ENCODE results near the gene SYNC.
"Not testable (repeated sequence)": the region's sequence is repeated elsewhere in the genome, so short reads cannot be mapped to it uniquely, and the experiment has no call there.

The SYNC gene

DNA sequence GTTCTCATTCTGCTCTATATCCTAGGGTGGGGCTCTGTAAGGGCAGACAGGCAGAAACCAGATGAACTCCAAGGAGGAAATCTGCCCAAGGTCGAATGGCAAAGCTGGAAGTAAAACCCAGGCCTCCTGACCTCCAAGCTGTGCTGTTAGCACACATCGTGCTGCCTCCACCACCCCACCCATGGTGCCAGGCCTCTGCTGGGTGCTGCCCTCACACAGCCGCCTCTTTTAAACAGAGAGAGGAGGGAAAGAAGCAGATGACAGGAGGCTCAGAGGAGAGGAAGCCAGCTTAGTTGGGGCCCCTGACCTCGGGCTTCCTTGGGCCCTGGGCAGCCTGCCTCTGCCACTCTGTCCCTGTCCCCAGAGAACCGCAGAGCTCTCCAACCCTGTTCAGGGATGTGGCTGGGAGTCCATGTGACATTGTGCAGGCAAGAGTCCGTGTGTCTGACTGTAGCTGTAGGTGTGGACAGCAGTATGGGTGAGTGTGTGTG lies 1.1 kb downstream of the SYNC start:
- Histone ChIP-seq H3K27ac (peak overlapping the region in 15 of 21 experiments; percentile 6 to 97 (median 89)), H3K4me3 (peak overlapping the region in 5 of 7 experiments; percentile 47 to 58 (median 54))

DNA sequence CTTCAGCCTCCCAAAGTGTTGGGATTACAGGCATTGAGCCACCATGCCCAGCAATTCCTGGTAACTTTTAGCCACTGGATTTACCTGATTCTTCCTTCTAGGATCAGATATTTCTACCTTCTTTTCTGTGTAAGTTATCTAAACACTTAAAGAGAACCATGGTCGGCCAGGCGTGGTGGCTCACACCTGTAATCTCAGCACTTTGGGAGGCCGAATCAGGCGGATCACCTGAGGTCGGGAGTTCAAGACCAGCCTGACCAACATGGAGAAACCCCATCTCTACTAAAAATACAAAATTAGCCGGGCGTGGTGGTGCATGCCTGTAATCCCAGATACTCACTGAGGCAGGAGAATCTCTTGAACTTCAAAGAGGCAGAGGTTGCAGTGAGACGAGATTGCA lies 5.6 kb downstream of the SYNC start:
- H3K4me3 ChIP-seq, H3K27ac ChIP-seq: not testable (repeated sequence)

GRCh38 chr1:32696041-32696440 lies 6.5 kb downstream of the SYNC start:
- Histone ChIP-seq H3K27ac (peak overlapping the region in 8 of 21 experiments; percentile 17 to 77 (median 62)), H3K4me3 (no peak overlapping the region)

DNA sequence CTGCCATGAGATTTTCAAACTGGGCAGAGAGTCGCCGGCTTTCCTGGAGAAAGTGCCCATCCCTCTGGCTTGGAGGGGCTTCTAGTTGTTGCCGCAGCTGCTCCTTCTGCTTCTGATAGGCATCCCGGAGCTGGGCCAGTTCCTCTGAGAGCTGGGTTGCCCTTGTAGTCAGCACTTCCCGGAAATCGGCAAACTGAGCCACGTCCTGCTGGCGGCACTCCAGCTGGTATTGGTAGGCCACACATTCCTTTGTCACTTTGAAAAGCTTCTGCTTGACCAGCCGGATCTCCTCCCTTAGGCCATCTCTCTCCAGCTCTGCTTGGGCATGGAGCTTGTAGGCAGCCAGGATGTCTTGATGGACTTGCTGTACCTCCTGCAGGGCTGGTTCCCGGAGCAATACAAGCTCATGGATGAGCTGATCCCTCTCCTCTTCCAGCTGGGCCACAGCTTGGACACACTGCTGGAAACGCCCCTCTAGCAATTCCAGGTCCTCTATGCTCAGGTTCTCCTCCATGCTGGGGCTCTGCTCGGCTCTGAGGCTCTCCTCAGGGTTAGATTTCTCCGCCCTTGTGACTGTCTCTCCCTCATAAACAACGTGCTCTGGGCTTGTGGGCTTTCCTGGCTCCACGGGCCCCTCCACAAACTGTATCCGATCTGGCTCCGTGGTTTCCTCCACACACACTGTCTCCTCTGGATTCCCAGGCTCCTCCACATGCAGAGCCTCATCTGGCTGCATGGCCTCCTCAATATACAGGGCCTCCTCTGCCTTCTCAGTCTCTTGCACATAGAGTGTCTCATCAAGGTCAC lies 7.3 kb downstream of the SYNC start:
- H3K4me3 ChIP-seq, result no peak overlapping the region
- peak overlapping the region in 17 of 21 experiments; percentile 5 to 77 (median 46) for H3K27ac ChIP-seq

- Histone ChIP-seq H3K4me3 (no peak overlapping the region), H3K27ac (peak overlapping the region in 2 of 21 experiments; percentile 9 to 20)
Observed at GRCh38 chr1:32693455-32694174, 9.0 kb downstream of the SYNC start.

DNA sequence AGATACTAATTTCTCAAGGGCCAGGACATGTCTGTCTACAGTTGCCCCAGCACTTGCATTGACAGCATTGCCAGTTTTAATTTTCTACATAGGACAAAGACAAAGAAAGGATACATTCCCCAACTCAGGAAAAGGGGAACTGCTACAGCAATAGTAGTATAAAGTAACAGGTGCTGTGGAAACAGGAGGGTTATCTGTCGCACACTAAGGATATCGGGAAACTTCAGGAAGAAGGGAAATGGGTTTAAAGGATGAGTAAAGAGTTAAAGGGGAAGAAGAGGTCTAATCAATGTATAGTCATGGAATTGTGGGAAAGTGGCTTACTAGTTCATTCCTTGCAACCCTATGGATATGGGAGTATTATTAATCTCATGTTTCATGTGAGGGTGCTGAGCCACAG lies 16.2 kb downstream of the SYNC start:
- no peak overlapping the region for H3K4me3 ChIP-seq

GRCh38 chr1:32685498-32685897 lies 17.1 kb downstream of the SYNC start:
- peak overlapping the region in 5 of 21 experiments; percentile 23 to 79 (median 42) for H3K27ac ChIP-seq
- H3K4me3 ChIP-seq, result no peak overlapping the region

More for the DNA sequence above, 16.2 kb downstream of the SYNC start:
- H3K27ac ChIP-seq, result peak overlapping the region in 1 of 21 experiments; percentile 28

GRCh38 chr1:32684167-32684811 lies 18.3 kb downstream of the SYNC start:
- peak overlapping the region in 11 of 21 experiments; percentile 2 to 79 (median 39) for H3K27ac ChIP-seq
- no peak overlapping the region for H3K4me3 ChIP-seq

DNA sequence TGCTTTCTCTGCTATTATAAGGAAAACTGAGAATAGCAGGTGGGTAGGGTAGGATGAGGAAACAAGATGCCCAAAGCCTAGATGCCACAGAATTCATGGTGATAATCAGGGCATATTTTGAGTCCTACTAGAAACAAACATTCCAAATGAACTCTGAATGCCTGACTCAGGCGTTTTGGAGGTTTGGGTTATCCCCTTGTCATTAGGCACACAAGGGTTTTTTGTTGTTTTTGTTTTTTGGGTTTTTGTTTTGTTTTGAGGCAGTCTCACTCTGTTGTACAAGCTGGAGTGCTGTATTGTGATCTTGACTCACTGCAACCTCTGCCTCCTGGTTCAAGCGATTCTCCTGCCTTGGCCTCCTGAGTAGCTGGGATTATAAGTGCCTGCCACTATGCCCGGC lies 19.2 kb downstream of the SYNC start:
- no peak overlapping the region for H3K4me3 ChIP-seq
- peak overlapping the region in 11 of 21 experiments; percentile 2 to 69 (median 32) for H3K27ac ChIP-seq

DNA sequence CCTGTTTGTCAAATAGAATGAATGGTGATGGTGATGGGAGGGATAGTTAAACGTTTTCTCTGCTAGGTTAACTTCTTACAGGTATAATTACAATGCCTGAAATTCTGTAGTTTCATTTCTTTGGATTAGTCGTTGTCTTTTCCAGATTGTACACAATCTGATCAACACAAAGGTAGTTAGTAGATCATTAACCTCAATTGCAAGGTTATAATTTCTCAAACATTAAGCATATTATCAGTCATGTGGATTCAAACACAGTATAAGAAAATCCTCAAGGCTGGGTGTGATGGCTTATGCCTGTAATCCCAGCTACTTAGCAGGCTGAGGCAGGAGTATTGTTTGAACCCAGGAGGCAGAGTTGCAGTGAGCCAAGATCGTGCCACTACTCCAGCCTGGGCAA lies 20.6 kb downstream of the SYNC start:
- peak overlapping the region in 1 of 21 experiments; percentile 38 for H3K27ac ChIP-seq

DNA sequence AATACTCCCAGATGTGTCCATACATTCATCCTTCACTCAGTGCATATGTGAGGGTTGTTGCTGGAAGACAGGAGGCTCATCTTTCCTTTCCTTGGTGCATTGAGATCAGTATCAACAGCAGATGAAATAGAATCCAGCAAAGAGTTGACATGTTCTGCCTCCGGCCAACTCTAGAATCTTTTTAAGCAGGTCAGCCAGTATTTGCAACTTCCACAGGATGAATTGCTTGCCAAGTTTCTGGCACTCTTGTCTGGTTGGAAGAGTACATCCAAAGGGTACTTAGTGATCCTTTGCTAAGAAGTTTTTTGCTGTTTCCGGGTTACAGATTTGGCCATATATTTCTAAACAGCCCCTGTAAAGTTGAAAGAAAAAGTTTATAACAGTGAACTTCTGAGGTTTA lies 21.1 kb downstream of the SYNC start:
- no peak overlapping the region for H3K27ac ChIP-seq
- no peak overlapping the region for H3K4me3 ChIP-seq

More for the DNA sequence above, 20.6 kb downstream of the SYNC start:
- H3K4me3 ChIP-seq, result no peak overlapping the region

- H3K27ac ChIP-seq, result peak overlapping the region in 1 of 21 experiments; percentile 48
Observed at GRCh38 chr1:32680642-32681041, 21.9 kb downstream of the SYNC start.

DNA sequence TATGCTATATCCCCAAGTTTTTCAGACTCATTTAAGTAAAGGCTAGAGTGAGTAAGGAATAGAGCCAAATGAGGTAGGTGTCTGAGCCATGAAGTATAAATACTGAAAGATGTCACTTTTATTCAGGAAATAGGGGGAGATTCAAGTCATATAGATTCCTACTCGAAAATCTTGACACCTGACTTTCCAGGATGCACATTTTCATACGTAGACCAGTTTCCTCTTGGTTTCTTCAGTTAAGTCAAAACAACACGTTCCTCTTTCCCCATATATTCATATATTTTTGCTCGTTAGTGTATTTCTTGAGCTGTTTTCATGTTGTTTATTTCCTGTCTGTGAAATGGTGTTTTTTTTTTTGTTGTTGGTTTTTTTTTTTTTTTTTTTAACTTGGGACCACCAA lies 22.6 kb downstream of the SYNC start:
- not testable (repeated sequence) for H3K27ac ChIP-seq, H3K4me3 ChIP-seq

More at GRCh38 chr1:32680642-32681041, 21.9 kb downstream of the SYNC start:
- H3K4me3 ChIP-seq, result no peak overlapping the region

DNA sequence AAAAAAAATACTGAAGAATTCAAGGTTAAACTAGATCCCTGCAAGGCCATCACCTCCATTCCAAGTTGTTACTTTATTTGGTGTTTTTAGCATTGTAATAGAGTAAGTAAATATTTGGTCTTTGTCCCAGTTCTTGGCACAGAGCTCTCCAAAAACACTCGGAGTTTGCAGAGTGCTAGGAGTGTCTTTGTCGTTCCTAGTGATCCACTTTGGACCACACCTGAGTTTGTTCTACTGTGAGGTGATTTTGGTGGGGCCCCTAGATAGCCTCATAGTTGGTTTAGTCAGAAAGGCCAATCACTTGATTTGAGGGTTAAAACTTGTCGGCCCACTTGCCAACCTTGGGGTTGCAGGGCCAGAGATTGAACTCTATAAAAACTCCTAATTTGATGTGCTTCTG lies 25.6 kb downstream of the SYNC start:
- no peak overlapping the region for H3K27ac ChIP-seq
- no peak overlapping the region for H3K4me3 ChIP-seq

GRCh38 chr1:32668716-32669115 lies 33.9 kb downstream of the SYNC start:
- not testable (repeated sequence) for H3K4me3 ChIP-seq, H3K27ac ChIP-seq

DNA sequence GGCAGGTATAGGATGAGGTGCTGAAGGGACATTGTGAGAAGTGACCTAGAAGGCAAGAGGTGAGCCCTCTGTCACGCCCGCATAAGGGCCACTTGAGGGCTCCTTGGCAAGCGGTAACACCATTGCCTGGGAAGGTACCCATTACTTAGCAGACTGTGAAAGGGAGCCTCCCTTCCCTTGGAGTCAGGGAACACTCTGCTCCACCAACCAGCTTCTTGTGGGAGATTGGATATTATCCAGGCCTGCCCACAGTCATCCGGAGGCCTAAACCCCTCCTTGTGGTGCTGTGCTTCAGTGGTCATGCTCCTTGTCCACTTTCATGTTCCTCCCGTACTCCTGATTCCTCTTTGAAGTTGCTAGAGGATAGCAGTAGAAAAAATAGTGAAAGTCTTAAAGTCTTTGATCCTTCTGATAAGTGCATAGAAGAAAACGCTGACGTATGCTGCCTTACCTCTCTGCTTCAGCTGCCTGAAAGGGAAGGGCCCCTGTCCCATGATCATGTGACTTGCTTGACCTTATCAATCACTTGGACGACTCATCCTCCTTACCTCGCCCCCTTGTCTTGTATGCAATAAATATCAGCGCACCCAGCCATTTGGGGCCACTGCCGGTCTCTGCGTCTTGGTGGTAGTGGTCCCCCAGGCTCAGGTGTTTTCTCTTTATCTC lies 35.5 kb downstream of the SYNC start:
- peak overlapping the region in 1 of 21 experiments; percentile 5 for H3K27ac ChIP-seq

GRCh38 chr1:32665915-32666314 lies 36.7 kb downstream of the SYNC start:
- H3K4me3 ChIP-seq, result no peak overlapping the region
- no peak overlapping the region for H3K27ac ChIP-seq

More for the DNA sequence above, 35.5 kb downstream of the SYNC start:
- no peak overlapping the region for H3K4me3 ChIP-seq

DNA sequence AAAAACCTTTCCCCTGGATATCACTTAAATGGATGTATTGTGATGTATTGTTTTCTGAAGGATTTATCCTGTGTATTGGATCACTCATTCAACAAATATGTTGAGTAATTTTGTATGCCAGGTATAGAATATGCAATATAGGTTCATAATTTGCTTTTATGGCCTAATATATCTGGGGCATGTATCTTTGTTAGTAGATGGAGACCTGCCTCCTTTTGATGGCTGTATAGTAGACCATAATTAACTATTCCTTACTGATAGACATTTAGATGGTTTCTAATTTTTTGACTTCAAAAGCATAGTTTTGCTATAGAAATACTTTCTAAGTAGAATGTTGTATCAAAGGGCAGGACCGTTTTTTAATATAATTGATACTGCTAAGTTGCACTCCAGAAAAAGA lies 43.0 kb downstream of the SYNC start:
- H3K27ac ChIP-seq, result no peak overlapping the region
- no peak overlapping the region for H3K4me3 ChIP-seq

GRCh38 chr1:32652244-32652962 lies 50.2 kb downstream of the SYNC start:
- H3K27ac ChIP-seq, result peak overlapping the region in 7 of 21 experiments; percentile 91 to 99 (median 94)

More at GRCh38 chr1:32652244-32652962, 50.2 kb downstream of the SYNC start:
- H3K4me3 ChIP-seq, result peak overlapping the region in 6 of 7 experiments; percentile 54 to 92 (median 81)

Measured in skin epidermis (tissue), 12 donors.